HG03571 (cell line): Measurements from ENCODE around the gene FEM1B.

Source experiments
- ATAC-seq: cut with Tn5 transposase; IDR thresholded peaks from one replicate; pipeline ENCODE4 v1.9.1; 2021; ENCODE audit not compliant: unreplicated experiment

The FEM1B gene

DNA sequence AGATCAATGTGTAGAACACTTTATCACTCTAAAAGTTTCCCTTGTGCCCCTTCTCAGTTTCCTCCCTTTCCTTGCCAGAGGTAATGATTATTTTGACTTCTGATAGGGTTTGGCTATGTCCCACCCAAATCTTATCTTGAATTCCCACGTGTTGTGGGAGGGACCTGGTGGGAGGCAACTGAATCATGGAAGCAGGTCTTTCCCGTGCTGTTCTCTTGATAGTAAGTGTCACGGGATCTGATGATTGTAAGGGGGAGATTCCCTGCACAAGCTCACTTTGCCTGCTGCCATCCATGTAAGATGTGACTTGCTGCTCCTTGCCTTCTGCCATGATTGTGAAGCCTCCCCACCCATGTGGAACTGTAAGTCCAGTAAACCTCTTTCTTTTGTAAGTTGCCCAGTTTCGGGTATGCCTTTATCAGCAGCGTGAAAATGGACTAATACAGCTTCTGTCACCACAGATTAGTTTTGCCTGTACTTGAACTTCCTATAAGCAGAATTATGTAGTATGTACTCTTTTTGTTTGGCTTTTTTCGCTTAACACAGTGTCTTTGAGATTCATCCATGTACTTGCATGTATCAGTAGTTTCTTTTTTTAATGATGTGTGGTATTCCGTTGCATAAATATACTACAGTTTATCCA lies 7.2 kb downstream of the FEM1B start:
- no peak for ATAC-seq

DNA sequence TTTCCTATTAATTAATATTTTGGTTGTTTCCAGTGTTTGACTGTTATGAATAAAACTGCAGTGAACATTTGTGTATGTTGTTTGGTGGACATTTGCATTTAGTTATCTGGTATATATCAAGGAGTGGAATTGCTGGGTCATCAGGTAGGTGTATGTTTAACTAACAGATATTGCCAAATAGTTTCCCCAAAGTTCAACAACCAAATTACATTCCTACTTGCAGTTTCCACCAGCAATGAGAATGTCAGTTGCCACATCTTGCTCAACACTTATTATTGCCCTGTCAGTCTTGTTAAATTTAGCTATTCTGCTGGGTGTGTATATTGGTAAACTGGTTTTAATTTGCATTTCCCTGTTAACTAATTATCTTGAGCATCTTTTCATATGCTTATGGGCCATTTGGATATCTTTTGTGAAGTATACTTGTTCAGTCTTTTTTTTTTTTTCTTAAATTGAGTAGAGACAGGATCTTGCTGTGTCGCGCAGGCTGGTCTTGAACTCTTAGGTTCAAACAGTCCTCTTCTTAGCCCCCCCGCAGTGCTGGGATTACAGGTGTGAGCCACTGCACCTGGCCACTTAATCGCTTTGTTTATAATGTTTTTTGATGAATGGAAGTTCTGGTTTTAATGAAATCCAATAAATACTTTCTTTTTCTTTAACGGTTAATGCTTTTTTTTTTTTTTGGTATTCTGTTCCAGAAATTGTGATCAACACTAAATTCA lies 7.9 kb downstream of the FEM1B start:
- ATAC-seq, result no peak

DNA sequence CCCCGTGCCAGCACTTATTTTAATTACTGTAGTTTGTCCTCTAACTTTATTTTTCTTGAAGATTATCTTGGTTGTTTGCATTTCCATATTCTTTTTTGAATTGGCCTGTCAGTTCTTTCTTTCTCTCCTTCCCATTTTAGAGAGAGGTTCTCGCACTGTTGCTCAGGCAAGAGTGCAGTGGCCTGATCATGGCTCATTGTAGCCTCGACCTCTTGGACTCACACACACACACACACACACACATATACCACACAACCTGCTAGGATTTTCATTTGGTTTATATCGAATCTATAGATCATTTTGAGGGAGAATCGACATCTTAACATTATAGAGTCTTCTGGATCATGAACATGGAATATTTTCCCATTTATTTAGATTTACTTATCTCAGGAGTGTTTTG lies 8.7 kb downstream of the FEM1B start:
- ATAC-seq, result no peak

DNA sequence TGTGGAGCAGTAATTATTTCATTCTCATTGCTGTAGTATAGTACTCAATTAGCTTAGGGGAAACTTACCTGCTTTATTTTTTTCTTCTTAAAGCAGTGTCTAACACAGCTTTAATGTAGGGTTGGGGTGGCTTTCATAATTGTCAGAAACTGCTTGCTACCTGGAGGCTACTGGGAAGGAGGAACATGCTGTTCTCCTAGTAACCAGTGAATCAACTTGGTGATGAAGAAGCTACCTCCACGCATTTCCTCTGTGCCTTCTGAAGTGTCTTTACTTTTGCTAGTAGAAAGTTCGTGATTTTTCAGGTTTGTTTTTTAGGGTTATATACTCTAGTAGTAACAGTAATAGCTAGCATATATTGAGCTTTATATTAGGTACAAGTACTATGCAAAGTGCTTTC lies 11.5 kb downstream of the FEM1B start:
- no peak for ATAC-seq

DNA sequence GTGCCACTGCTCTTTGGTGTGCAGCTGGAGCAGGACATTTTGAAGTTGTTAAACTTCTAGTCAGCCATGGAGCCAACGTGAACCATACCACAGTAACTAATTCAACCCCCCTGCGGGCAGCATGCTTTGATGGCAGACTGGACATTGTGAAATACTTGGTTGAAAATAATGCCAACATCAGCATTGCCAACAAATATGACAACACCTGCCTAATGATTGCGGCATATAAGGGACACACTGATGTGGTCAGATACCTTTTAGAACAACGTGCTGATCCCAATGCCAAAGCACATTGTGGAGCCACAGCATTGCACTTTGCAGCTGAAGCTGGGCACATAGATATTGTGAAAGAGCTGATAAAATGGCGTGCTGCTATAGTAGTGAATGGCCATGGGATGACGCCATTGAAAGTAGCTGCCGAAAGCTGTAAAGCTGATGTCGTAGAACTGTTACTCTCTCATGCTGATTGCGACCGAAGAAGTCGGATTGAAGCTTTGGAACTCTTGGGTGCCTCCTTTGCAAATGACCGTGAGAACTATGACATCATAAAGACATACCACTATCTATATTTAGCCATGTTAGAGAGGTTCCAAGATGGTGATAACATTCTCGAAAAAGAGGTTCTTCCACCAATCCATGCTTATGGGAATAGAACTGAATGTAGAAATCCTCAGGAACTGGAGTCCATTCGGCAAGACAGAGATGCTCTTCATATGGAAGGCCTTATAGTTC lies 12.2 kb downstream of the FEM1B start:
- no peak for ATAC-seq

DNA sequence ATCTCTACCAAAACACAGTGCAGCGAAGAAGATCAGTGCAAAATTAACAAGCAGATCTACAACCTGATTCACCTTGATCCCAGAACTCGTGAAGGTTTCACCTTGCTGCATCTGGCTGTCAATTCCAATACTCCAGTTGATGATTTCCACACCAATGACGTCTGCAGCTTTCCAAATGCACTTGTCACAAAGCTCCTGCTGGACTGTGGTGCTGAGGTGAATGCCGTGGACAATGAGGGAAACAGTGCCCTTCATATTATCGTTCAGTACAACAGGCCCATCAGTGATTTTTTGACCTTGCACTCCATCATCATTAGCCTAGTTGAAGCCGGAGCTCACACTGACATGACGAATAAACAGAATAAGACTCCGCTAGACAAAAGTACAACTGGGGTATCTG lies 13.2 kb downstream of the FEM1B start:
- no peak for ATAC-seq

DNA sequence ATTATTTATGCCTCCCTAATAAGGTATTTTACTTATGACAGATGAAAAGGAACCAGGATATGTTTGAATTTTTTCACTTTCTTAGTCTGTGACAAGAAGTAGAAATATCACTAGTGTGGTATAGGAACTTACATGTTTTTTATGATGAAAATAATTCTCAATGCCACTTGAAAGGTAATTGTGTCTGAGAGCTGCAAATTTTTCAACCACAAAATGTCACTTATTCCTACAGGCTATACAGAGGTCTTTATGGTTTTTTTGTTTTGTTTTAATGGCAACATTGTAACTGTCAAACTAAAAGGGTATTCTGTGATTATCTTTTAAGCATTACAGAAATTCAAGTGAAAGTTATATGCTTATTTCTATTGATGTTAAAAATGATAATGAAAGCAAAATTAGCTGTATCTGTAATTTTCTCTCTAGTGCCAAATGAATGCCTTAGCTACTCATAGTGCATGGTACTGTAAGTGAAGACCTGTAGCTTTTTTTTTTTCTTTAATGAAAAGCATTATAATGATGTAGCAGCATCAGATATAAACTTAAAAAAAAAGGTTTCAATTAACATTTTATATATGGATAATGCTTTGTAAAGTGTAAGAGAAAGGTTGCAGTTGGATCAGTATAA lies 14.7 kb downstream of the FEM1B start:
- ATAC-seq, result no peak

DNA sequence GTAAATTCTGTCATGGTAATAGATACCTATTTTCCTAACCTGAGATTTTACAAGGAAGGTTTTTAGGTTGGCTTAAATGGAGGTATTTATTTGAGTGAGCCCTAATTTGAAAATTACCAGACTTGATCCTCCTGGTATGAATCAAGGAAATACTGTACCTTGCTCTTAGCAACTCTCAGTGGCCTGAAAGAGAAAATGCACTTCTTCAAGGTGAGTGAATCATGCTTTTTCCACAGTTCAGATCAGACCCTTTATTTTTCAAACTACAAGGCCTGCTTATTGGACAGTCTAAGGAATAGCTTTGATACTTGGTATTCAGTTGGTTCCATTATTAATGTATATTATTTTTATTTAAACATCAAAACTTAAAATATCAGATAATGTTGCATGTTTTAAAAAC lies 15.4 kb downstream of the FEM1B start:
- no peak for ATAC-seq

DNA sequence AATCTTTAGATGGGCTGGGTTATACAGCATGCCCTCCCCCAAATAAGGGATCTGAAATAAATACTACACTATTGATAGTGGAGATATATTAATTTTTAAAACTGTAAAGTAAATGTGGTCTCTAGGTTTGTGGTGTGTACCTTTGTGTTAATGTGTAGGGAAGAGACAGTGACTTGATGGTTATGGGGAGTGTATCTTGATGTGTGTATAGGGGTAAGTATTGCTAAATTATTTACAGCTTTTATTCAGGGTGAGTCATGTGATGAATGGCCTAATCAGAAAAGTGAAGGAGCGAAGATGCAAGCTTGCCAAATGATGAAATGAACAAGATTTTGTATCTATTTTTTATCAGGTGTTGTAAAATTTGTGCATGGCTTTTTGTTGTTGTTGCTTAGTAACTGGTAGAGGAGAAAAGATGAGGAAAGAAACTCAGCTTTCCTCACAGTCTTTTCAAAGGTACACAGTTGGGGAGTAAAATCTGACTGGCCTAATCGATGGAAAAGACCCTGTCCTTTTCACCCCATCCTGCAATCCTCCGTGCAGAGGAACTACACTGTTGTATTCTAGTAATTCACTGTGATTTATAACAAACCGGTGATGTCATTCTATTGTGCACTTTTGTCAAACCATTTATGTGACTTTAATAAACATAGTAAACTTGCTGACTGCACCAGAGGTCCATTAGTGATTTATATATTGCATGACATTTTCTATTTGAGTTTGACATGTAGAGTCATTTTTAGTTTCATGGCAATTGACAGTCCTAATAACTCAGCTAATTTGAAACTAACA lies 17.7 kb downstream of the FEM1B start:
- ATAC-seq, result no peak

DNA sequence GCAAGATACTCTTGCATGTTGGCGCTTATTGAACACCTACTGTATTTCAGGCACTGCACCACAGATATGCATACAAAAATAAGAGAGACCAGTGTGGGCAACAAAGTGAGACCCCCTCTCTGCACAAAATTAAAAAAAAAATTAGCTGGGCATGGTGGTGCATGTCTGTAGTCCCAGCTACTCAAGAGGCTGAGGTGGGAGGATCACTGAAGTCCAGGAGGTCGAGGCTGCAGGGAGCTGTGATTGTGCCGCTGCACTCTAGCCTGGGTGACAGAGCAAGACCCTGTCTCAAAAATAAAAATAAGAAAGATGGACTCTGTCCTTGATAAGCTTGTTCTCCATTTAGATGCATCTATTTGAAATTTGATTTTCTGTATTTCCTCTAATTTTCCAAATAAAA lies 20.8 kb downstream of the FEM1B start:
- no peak for ATAC-seq

DNA sequence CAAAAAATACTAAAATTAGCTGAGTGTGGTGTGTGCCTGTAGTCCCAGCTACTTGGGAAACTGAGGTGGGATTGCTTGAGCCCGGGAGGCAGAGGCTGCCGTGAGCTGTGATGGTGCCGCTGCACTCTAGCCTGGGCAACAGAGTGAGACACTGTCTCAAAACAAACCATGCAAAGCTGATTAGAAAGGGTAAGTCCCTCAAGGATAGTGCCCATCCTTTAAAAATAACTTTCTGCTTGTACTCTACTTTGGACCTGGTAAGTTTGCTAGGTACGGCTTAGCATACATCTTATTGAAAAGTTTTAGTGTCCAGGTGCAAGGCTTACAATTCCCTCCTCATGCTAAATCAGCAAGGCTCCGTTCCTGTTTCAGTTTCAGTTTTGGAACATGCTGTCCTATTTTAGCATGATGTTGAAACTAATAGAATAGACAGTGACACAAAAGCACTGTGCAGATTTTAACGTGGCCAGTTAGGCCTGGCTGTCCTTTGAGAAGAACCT lies 21.4 kb downstream of the FEM1B start:
- ATAC-seq, result peak; percentile 74

DNA sequence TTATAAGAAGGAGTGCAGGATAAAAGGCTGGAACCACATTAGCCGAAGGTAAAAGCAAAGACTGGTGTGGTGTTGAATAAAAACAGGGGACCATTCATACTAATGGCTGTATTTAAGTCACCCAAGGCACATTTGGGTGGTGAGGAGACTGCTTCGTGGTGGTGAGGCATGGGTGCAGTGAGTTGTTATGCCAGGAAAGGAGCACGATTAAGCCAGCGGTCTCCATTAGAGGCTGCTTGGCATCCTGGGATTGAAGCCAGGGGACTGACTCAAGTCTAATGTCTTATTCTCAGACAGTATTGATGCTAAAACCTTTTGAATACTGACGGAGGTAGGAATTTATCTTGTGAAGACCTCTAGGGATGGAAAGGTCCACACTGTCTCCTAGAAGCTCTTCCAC lies 21.9 kb downstream of the FEM1B start:
- no peak for ATAC-seq

DNA sequence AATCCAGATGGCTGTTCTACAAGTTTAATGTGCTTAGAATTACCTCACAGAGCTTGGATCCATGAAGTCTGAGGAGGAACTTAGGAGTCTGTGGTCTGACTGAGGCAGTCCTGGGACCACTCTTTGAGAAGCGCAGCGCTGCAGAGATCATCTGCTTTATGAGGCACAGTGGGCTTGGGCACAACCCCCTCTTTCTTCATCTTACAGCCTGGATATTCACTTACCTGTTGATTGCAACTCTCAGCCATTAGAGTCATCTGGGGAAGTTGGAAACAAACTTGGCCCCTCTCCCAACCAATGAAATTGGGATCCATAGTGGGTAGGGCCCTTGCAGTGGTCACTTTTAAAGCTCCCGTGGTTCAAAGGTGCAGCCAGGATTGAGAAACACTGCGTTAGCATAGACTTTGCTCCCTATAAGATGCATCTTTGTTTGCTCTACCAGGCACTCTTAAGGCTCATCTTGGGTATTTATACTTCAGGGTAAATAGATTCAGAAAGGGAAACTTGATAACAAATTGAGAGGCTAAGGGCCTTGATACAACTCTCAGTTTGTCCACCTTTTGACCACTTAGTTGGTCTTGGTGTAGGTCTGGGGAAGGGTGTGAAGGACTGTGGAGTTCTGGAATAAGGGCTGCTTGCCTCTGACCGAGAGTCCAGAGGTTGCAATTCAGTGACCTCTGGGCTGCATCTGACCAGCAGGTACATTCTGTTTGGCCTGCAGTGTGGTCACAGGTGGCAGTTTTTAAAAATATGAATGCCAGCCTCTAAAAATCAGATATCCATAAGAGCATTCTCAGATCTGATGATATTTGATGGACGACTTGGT lies 22.8 kb downstream of the FEM1B start:
- ATAC-seq, result no peak

DNA sequence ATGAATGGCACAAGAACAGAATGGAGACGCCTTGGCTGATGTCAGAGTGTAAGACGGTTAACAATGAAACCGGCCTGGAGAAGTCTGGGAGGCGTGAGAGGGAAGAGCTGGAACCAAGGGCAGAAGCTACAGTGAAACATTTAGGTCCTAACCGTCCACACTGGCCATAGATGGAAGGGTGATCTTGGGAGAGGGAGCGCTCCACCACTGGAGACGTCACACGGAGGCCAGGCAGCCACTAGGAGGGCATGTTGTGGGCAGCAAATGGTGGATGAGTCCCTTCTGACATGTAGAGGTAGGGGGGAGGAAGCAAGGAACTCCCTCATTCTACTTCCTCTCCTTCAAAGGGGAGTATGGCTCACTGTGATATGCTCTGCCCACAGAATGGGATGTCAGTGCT lies 23.8 kb downstream of the FEM1B start:
- no peak for ATAC-seq

DNA sequence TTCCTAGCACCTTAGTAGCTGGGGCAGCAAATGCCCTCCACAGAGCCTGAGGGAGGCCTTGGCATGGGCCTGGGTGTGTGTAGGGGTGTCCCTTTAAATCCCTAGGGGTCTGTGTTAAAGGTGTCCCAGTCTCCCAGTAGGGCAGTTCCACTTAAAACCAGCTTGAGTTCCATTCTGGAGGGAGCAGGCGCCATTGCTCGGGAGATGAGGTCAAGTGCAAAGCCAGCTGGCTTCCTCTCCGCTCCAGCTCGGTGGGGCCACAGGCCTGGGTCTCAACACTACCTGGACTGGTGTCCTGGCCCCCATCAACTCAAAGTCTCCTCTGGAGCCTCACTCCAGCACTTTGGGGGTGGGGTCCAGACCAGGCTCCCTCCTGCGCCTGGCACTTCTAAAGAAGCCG lies 25.2 kb downstream of the FEM1B start:
- no peak for ATAC-seq

DNA sequence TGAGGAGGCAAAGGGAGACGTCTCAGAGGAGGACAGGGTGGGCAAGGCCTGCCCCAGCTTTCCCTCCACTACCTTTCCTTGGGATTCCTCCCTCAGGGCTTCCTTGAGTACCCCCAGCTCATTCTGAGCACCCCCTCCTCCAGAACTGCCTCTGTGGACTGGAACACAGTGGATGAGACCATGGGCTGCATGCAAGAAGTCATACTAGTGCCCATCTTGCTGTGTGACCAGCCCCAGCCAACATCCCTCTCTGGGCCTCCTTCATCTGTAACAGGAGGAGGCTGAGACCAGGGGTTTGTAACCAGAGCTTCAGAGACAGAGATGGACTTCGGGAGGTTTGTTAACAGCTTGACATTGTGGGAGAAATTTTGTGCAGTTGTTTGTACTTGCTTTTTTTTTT lies 25.6 kb downstream of the FEM1B start:
- no peak for ATAC-seq

DNA sequence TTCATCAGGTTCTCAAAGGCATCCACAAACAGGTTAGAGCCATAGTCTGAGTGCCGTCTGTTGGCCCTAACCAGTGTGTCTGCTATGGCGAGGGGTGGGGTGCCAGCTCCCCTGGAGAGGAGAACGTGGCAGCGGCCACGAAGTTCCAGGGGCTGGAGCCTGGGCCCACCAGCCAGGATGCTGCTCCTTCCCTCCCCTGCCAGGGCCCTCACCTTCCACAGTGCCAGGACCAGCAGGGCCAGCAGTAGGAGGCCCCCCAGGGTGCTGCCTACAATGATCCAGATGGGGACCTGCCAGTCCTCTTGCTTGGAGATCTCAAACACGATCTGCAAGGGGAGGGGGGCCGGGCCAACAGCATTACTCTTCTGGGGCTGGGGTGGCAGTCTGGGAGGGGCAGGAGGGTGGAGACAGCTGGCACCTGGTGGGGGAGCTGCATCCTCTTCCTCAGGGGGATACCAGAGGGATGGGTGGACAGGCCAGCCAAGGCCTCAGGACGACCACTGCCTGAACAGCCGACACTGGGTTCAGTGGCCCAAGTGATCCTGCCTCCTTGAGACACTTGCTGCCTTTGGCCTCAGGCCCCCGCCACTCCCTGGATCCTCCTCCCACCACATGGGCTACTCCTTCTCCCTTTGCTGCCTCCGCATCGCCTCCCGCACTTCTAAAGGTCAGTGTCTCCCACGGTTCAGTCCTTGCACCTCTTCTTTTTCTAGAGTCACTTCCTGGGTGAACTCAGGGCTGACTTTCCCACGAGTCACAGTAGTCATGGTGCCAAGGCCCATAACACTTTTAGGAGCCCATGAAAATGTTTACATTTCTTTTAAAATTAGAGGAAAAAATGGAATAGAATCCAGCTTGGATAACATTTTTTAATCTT lies 26.3 kb downstream of the FEM1B start:
- no peak for ATAC-seq

DNA sequence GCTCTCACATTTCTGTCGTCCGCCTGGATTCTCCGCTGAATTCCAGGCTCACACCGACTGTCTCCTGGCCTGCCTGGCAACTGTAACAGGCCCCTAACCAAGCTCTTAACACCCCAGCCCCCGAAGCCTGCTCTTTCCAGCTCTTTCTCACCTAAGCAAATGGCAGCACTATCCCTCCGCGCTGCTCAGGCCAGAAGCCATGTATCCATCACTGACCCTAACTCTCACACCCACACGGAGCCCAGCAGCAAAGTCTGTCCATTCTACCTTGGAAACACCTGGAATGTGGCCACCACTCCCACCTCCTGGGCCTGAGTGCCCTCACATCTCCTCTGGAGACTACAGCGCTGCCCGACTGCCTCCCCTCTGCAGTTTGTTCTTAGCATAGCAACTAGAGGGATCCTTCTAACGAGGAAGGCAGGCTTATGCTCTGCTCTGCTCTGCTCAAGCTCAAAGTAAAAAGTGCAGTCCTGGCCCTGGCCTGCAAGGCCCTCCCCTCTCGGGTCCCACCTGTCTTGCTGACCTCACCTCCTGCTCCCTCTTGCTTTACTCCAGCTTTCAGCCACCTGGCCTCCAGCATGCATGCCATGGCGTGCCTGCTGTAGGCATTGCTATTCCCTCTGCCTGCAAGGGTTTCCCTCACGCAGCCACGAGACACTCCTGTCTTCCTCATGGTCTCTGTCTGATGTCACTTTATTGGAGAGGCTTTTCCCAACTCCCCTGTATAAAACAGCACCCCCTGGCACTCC lies 27.2 kb downstream of the FEM1B start:
- ATAC-seq, result no peak
